Activated CD4-positive, alpha-beta T cell treated with anti-CD3 and anti-CD28 coated beads, Interleukin-2, amount 50 U/mL, for 4 hours (primary cell): ENCODE measurements around the gene FAM219B.

Experiments
- DNase-seq, 2 experiments: peaks; one replicate each; pipeline ENCODE4 v3.0.0-alpha.2; 2020

Gene FAM219B

DNA sequence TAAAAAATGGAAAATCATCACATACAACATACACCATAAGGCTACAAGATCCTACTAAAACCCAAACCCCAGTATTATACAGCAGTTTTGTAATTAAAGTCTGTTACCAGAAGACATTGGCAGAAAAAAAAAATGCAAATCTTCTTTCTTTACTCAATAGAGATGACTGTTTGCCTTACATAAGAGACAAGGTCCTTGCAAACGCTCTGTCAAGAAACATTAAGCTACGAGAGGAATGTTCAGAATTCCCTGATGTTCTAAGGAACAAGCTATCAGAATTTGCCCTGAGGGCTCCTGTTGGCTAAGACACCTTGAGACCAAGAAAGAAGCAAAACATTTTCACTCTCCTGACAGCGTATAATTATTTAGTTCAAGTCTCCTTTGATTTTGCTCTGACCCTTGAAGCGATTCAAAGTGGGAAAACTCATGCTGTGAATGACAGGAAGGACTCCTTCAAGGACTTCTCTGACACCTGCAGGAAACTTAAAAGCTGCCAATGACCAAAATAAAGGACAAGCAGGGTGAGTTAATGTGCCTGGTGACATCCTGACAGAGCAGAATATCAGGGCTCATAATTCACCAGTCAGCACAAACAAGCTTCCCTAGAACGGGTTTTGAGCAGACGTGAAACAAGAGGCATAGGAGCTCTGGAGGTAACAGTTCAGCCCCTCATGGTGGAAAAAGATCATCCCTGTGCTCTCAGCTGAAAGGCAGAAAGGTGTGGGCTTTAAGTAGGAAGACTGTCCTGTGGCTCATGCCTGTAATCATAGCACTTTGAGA is 36.0 kb downstream of the FAM219B start:
- DNase-seq: no peak

DNA sequence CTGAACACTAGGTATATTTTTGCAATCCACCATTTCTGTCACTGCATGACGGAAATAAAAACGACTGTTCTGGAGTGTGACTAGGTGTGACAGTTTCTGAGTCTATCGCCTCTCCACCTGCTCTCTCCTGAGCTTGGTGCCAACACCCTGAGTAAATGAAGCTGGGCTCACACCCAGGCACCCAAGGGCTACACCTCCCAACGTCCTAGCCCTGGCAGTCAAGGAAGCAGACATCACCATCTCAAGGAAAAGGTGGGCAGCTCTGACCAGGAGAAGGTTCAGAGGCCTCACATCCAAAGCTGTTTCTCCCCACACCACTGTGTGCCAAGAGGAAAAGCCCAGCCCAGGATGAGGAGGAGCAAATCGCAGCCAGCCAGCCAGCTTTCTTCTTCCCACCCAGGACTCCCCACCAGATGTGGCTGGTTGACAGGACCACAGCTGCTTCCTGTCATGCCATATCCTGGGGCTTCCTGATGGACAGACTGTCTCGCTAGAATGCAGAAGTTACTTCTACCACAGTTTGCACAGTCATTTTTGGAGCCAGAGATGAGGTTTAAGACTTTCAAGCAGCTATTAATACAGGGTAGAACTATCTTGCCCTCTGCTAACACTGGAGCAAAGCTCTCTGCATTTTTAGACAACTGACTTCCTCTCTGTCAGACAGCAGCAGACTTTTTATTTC is 36.8 kb downstream of the FAM219B start:
- DNase-seq: no peak

DNA sequence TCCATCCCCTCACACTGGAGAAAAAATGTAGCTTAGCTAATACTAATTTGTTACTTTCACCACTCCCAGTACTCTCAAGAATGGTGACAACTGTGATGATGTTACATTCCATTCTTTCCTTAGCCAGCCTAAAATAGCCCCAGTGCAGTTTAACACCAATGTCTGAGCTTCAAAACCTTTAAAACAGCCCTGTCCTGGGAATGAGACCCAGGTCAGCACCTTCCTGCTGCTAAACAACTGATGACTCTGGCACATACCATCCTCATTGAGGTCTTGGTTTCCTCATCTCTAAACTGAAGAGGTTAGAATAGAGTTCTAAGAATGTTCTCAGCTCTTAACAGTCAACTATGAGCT is 37.3 kb downstream of the FAM219B start:
- DNase-seq: no peak

DNA sequence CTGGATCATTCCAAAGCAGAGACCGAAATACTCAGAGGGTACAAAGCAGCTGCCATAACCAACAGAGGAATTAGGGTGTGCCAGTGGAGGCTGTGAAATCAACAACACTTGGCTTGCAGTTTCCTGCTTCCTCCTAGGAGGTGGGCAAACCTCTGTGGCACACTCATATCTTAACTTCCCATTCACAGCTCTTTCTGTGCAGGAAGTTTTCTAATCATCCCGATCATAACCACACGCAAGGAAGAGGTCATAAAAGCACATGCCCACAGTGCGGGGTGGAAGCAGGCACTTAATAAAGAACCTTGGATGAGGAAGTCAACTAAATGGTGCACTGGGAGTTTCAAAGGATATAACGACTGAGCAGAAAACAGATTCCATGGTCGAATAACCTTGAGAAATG is 38.6 kb downstream of the FAM219B start:
- no peak for DNase-seq

DNA sequence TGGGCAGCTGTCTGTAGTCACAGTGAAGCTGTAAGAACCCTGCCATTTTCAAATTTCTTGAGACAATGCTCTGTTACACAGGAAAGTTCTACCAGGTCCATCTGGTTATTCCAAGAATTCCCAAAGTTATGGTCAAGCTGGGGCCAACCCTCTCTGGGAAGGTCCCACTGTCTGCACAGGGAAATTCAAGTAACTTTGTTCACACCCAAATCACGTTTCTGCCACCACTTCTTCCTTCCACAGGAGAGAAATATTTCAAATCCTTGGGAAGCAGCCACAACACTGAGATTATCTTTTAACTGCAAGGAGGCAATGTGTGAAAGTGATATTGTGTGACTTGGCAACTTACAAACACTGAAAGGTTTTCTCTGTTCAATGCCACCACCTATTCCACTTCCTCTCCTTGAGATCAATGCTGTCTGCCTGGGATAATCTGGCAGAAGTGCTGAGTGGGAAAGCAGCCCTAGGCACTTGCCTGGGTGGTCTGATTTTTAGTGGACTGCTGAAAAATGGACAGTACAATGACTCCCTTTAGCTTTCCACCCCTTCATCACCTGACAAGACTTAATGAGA is 39.1 kb downstream of the FAM219B start:
- DNase-seq: no peak

DNA sequence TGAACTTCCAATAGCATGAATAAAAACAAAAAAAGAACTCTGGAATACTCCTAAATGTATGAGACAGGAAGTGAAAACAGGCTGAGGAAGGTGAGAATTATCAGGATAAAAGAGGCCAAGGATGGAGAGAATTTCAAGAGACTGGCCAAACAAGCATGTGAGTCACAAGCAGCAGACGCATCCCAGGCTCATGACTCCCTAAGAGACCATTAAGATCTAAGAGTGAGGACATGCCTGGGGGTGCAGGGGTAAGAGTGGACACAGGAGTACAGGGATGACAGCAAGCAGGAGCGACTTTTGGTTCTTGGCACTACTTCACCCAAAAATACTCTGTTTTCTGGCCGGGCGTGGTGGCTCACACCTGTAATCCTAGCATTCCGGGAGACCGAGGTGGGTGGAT is 40.6 kb downstream of the FAM219B start:
- no peak for DNase-seq

DNA sequence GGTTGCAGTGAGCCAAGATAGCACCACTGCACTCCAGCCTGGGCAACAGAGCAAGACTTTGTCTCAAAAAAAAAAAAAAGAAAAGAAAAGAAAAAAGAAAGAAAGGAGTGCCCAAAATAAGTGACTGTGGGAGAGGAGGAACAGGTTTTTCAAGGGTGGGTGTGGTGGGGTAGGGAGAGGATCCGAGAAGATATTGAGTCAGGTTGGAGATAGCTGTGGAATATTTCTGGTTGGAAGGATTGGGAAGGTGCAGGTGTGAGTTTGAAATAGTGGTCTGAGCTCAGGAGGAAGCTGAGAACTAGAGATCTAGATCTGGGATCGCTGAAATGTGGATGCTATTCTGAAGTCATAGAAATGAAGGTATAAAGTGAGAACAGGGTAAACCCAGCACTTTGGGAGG is 41.3 kb downstream of the FAM219B start:
- DNase-seq: no peak

DNA sequence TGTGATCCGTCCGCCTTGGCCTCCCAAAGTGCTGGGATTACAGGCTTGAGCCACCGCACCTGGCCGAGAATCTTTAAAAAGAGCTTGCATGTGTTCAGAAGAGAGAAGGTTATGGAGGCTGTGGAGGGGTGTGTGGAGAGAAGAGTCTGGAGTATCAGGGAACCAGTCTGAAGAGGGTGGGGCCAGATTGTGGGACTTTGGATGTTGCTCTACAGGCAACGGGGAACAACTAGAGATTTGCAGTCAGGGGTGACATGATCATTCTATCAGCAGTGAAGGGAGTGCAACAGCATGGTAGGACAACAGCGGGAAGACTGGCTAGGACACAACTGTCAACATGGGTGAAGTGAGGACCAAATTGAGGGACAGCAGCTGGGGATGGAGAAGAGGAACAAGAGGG is 42.4 kb downstream of the FAM219B start:
- no peak for DNase-seq

DNA sequence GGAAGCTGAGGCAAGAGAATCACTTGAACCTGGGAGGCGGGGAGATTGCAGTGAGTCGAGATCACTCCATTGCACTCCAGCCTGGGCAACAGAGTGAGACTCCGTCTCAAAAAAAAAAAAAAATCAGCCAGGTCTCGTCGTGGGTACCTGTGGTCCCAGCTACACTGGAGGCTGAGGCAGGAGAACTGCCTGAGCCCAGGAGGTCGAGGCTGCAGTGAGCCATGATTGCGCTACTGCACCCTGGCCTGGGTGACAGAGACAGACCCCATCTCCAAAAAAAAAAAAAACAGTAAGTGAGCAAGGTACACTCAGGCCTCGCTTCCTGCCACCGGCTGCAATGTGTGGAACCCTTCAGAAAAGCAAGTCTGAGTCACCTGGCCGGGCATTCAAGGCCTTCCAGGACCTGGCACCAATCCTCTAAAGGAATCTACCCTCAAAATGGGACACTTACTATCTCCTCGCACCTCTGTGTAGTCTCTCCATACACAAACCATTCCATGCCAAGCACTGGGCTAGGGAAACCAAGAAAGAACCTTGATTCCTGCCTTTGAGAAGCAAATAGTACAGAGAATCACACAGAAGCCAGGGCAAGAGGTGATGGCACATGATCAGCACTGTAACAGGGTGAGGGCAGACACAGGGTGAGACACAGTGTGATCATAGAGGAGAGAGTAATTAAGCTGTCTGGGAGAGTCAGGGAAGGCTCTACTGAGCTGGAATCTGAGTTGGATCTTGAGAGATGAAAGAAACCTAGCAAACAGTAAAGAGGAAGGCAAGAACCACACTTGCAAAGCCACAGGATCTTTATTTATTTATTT is 43.2 kb downstream of the FAM219B start:
- no peak for DNase-seq

DNA sequence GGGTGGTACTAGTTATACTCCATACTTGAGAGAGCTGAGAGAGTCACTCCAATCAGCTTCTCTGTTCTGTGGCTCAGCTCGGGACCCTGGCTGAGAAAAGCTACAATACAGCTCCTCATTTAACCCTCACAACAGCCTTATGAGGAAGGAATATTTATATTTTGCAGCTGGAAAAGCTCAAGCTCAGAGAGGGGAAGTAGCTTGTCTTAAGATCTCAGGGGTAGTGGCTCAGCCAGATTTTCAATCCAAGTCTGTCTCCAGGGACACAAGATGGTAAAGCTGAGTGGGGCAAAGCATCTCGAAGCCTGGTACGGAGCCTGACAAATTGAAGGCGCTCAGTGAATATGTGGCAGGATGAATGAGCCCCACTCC is 48.3 kb downstream of the FAM219B start:
- no peak for DNase-seq

DNA sequence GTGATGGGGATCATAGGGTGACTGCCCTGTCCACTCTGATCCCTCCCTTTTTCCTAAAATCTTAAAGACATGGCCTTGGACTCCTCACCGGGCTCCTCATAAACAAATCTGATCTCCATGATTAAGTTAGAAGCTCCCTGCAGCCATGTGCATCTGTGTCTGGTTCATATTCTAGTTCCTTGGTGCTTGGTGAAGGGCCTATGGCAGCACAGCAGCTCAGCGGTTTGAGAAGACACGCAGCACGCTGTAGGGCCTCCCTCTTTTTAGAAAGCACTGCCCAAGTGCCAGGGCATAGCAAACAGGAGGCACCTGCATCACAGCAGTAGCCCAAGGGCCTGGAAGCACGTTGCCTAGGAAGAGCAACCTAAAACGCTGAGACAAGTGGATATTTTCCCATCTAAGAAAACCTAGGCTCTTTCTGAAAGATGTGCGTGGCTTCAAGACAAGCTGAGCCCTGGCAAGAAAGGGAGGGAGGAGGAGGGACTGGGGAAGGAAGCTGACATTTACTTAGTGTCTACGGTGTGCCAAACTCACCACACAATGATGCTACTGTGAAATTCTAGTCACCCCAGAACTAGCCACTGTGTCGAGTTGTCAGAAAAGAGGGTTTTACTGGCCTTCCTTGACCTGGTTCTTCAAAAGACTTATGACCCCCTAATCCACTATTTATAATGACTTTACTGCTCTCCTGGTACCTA is 48.8 kb downstream of the FAM219B start:
- no peak for DNase-seq

DNA sequence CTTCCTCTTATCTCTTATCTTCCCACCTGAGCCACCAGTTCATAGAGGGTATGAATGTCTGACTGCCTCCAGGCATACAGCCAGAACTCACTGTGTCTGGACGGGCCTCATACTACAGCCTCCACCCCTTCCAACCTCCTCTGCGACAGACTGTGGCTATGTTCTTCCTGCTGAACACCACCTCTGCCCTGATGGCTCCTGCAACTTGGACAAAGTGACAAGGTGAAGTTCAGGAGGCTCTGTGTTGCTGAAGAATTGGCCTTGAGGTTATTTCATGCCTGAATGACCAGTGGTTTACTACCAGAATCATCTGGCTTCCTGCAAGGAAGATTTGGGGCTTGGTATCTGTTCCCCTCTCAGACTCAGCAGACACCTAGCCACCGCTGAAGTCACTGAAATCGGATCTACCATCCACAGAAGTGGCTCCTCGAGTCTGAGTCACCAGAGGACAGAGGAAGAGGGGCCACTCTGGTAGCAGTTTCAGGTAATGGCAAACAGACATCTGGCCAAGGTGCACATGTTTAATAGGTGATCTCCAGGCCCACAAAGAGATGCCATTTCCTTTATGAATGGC is 49.5 kb downstream of the FAM219B start:
- DNase-seq: no peak

DNA sequence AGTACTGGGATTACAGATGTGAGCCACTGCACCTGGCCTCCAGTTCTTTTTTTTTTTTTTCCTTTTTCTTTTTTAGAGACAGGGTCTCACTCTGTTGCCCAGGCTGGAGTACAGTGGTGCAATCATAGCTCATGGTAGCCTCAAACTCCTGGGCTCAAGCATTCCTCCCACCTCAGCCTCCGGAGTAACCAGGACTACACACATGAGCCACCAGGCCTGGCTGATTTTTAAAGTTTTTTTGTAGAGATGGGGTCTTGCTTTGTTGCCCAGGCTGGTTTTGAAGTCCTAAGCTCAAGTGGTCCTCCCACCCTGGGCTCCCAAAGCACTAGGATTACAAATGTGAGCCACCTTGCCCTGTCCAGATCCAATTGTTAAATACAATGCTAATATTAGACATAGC is 50.1 kb downstream of the FAM219B start:
- DNase-seq: no peak

DNA sequence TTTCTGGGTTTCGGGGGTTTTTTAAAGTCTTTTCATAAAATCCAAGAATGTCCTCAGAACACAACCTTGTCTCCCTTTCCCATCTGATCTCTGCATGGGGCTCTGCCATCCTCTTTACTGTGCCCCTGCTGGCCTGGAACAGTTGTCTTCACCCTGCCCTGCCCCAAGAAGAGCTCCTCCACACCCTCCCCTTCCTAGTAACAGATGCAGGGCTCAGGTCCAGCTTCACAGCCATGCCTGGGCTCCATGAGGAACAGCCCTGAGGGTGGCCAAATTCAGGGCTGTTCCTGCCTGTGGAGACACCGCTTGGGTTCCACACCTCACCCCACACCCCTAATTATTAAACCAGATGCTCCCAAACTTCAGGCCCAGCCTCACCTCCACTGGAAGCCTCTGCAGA is 50.8 kb downstream of the FAM219B start:
- DNase-seq: no peak

DNA sequence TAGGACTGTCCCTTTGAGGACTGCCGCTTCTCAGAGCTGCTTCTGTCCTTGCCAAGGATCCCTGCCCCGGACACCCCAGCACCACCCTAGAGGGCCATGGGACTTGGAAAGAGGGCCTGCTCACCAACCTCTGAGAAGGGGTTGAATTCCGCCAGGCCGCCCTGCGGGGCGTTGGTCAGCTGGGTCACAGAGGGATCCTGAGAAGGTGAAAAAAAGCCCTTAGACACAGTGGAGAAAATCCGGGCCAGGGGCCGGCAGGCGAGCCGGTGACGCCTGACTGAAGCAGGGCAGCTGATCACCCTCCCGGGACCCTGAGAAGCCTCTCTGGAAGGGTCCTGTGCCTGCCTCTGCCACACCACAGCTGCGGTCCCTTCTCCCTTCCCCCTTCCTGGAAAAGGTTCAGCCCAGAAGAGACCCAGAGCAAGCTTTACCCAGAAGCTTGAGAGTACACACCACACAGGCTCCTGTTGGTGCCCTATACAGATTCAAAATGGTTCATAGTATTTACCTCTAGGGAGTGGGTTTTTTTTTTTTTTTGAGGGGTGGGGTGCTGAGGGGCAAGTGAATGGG is 52.1 kb downstream of the FAM219B start:
- DNase-seq: no peak

DNA sequence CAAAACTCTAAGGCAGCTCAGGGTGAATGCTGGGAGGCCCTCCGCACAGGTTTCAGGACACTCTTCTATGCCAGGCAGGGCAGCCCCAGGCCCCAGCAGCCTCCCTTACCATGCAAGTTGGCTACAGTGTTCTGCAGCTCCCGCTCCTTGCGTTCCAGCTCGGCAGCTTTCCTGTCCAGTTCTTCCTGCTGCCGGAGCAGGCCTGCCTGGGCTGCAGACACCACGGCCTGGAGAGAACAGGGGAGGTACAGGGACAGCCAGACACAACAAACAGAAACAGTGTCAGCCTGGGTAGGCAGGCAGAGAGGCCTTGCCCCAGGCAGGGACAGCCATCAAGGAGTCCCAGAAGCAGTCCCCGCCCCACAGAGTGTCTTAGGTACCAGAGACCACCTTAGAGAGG is 54.7 kb downstream of the FAM219B start:
- DNase-seq: no peak

DNA sequence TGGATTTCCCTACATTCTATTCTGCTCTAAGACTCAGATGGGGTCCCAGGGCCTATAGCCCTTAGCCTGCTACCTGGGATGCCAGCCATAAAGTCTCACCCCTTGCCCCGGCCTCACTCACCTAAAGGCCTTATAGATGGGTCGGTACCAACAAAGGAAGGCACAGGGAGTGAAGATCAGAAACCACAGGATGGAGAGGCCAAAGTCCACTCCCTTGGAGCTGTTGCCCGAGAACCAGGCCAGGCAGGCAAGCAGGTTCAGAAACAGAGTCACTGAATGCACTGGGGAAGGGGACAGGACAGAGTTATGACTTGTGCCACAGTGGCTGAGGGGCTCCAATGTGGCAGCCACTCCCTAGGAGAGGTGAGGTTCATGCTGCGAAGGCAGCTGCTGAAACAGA is 56.3 kb downstream of the FAM219B start:
- DNase-seq: no peak
